GM19099 (cell line): ENCODE measurements around the gene RNASE11.

Experiments
- POLR2A ChIP-seq: IDR thresholded peaks from 3 replicates; pipeline ENCODE4 v1.6.1; 2011; ENCODE audit warnings: low read depth; ENCODE audit not compliant: insufficient read length; ENCODE audit errors: extremely low read depth

Gene RNASE11

GRCh38 chr14:20587489-20588154, at the start of gene RNASE11:
TSS of gene RNASE11 (minus strand) at chr14:20588001.
- TF ChIP-seq POLR2A = no peak

DNA sequence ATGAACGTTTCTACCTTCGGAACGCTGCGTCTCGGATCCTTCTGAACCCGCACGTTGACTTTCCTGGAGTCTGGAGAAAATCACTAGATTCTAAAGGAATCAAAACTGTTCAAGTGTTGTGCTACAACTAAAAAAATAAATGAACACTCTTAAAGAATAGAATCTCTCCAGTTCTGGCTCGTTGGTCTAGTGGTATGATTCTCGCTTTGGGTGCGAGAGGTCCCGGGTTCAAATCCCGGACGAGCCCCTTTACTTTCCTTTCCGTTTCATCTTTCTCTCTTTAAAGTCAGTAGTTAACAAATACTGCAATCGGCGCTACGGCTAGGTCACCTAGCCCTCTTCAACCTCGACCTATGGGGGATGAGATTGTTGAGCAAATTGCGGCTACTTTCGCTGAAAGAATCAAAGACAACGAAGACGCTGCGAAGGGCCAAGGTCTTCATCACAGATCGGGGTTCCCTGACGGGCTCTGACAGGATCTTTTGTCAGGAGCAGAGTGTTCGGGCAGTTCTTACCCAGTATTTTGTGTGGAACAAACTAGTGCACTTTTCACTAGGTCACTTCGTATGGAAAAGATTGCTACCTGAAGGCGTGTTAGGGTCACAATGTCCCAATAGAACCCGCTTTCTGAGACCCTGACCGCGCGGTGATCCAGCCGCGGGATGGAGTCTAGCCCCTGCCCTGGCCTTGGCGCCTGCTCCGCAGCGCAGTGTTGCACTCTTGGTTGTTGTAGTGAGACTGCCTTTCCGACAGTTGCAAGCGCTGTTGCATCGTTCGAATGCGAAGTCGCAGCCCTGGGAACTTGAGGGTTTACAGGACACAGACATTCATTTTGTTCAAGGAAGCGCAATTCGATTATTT, 45.3 kb upstream of the RNASE11 start:
- TF ChIP-seq POLR2A = no peak

- no peak for TF ChIP-seq POLR2A
These were observed 44.6 kb upstream of the RNASE11 start for GRCh38 chr14:20632448-20632830.

DNA sequence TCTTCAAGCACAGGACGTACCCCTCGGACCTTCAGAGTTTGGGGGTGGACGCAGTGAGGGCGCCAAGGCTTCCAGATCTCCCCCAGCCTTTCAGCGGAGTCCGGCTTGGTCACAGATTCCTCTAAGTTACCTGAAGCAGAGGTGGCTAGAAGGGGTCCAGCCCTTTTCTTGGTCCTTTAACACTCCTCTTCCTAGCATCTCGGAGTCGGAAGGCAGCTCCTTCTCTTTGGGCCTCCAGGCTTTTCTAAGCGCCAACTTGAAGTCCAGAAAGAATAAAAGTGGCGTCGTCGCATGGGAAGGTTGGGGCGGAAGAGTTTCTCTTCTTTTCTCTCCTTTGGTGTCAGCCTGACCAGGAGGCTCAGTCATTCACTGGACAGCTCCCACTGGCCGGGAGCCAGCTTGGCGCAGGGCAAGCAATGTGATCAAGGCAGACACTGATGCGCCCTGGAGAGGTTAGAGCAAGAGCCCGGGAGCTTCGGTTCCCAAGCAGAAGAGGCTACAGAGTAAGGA, 44.1 kb upstream of the RNASE11 start:
- TF ChIP-seq POLR2A = no peak

GRCh38 chr14:20631023-20631879, 43.5 kb upstream of the RNASE11 start:
- no peak for TF ChIP-seq POLR2A

GRCh38 chr14:20630340-20631022, 42.7 kb upstream of the RNASE11 start:
- TF ChIP-seq POLR2A = no peak

- no peak for TF ChIP-seq POLR2A
These were observed 40.5 kb upstream of the RNASE11 start for GRCh38 chr14:20628063-20628854.

GRCh38 chr14:20627346-20628027, 39.7 kb upstream of the RNASE11 start:
- no peak for TF ChIP-seq POLR2A

DNA sequence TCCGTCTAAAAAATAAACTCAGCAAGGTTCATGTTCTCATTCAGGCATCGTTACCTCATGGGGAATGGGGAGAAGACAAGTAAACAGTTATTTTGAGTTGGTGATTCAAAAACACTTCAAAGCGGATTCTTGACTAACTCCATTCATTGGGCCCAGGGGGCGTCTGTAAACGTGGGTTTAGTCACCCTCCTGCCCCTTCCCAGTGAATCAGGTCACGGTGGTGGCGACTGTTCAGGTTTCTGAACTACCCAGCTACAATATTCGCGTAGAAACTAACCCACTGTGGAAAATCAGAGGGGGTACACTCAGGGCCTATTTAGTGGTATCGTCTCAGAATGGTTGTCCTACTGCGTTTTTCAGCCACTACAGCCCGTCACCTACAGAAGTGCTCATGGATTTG, 38.5 kb upstream of the RNASE11 start:
- no peak for TF ChIP-seq POLR2A

GRCh38 chr14:20624495-20625070, 36.8 kb upstream of the RNASE11 start:
- TF ChIP-seq POLR2A = peak; percentile 38

GRCh38 chr14:20623798-20624197, 36.0 kb upstream of the RNASE11 start:
- TF ChIP-seq POLR2A = no peak

GRCh38 chr14:20622816-20623291, 35.1 kb upstream of the RNASE11 start:
- TF ChIP-seq POLR2A = peak; percentile 21
